Mucosa of stomach (tissue), 1 donor: ENCODE measurements around the gene STAB1.
A peak's percentile ranks its signal among the peaks of the same experiment; 100 is the strongest.

Experiments
- H3K27me3 ChIP-seq: one replicate; pipeline ENCODE4 v1.7.0; 2013; ENCODE audit warnings: mild to moderate bottlenecking, low read length; ENCODE audit not compliant: control insufficient read depth, insufficient read depth
- H3K36me3 ChIP-seq: one replicate; pipeline ENCODE4 v1.7.0; 2013; ENCODE audit warnings: low read length; ENCODE audit not compliant: control insufficient read depth, insufficient read depth
- H3K4me1 ChIP-seq: one replicate; pipeline ENCODE4 v1.7.0; 2013; ENCODE audit warnings: mild to moderate bottlenecking, low read length; ENCODE audit not compliant: control insufficient read depth, insufficient read depth
- H3K4me3 ChIP-seq: one replicate; pipeline ENCODE4 v1.7.0; 2013; ENCODE audit warnings: low read length
- H3K9ac ChIP-seq: one replicate; pipeline ENCODE4 v1.7.0; 2013; ENCODE audit warnings: mild to moderate bottlenecking, low read length, moderate library complexity
- H3K9me3 ChIP-seq: one replicate; pipeline ENCODE4 v1.7.0; 2013; ENCODE audit warnings: mild to moderate bottlenecking, low read length, moderate library complexity; ENCODE audit not compliant: control insufficient read depth
- donor health status: Pancreatic carcinoma.

The STAB1 gene

DNA sequence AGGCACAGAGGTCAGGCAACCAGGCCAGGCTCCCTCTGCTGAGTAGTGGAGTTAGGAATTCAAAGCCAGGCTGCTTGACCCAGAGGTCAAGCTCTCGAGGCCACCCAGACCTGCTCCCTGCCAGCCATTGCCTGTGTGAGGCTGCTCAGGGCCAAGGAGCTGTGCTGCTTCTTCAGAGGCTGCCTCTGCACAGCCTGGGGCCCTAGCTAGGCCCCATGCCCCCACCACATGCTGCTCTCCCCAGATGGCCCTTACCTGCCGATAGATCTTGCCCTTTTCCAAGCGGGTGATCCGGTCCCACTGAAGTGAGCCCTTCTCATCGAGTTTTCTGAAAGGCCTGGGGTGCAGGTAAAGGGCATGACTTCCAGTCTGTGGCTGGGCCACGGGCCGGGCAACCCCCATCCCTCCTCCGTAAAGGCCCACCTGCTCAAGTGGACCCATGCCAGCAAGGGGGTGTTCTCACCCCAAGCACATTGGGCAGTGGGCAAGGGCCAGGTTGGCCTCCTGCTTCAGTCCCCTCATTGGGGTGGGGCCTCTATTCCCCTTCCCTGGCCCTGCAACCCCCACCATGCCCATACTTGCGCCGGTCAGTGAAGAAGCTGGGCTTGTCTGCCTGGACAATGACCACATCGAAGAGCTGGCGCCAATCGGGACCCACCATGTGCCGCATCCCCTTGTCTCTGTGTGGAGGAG lies 32.0 kb downstream of the STAB1 start:
- Histone ChIP-seq H3K4me3 (no peak overlapping the region), H3K4me1 (no peaks in the 10 kb centered on the region), H3K9me3 (no peaks in the 10 kb centered on the region), H3K9ac (no peak overlapping the region), H3K27me3 (no peaks in the 10 kb centered on the region), H3K36me3 (no peaks in the 10 kb centered on the region)

DNA sequence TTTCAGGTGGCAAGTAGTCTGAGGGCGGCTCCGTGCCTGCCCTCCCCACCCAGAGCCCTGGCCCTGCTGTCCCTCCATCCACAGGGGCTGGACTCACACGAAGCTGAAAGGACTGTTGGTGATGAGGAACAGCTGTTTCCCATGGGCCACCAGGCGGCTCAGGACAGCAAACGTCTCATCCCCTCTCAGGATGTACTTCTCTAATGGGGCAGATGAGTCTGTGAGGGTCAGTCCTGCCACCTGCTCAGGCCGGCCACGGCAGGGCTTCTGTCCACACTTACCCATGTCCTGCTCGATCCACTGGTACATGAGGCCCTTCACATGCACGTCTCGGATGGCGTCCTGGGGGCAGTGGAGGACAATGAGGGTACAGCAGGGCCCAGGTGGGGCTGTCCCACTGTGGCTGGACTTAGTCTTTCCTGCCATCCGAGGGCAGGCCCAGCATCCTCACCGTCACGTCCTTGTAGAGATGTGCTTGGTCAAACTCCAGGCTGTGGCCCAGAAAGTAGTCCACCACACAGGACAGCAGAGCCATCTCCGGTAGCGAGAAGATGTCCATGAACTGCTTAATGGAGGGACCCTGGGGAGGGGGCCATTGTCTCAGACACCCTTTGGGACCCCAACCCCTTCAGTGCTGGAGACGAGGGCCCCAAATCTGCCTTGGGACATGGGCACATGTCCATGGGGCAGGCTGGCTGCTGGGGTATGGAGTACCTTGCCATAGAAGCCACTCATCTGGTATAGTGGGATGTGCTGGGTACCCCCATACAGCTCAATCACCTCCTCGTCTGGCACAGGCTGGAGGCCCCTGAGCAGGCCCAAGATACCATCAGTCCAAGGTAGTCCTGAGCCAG lies 32.8 kb downstream of the STAB1 start:
- no peaks in the 10 kb centered on the region for H3K27me3 ChIP-seq
- no peaks in the 10 kb centered on the region for H3K9me3 ChIP-seq
- H3K4me1 ChIP-seq: peaks cover 8% of the 10 kb centered on the region
- no peaks in the 10 kb centered on the region for H3K36me3 ChIP-seq
- no peak overlapping the region for H3K9ac ChIP-seq
- H3K4me3 ChIP-seq: no peak overlapping the region

DNA sequence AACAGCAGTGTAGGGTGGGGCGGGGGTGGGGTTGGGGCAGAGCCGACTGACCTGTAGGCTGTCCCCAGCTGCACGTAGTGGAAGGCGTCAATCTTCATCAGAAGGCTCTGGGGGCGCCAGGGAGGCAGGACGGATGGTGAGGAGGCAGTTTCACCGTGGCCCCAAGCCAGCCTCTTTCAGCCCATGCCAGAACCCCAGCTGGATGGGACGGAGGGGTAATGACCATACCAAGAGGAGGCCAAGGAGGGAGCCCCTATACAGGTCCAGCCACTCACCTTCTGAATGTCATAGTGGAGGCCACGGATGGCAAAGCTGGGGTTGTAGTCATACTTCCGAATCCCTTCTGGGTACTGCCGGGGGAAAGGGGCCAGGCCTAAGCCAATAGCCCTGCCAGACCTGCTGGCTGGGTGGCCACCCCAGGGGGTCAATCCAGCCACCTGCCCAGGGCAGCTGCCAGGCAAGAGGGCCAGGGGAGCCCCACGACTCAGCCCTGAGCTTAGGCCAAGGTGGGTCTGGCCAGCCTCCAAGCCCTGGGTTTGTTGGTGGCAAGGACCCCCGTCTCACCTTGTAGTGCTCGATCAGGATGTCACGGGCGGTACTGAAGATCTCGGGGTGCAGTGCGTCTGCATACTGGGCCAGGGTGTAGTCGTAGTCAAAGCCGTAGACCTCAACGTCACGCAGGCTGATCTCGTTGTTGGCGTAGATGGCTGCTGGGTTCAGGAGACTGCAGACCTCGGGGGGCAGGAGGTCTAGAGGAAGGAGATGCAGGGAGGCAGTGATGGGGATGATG lies 33.6 kb downstream of the STAB1 start:
- peaks cover 9% of the 10 kb centered on the region for H3K4me1 ChIP-seq
- H3K27me3 ChIP-seq: no peaks in the 10 kb centered on the region
- H3K36me3 ChIP-seq: no peaks in the 10 kb centered on the region
- H3K4me3 ChIP-seq: no peak overlapping the region
- H3K9me3 ChIP-seq: no peaks in the 10 kb centered on the region
- no peak overlapping the region for H3K9ac ChIP-seq

DNA sequence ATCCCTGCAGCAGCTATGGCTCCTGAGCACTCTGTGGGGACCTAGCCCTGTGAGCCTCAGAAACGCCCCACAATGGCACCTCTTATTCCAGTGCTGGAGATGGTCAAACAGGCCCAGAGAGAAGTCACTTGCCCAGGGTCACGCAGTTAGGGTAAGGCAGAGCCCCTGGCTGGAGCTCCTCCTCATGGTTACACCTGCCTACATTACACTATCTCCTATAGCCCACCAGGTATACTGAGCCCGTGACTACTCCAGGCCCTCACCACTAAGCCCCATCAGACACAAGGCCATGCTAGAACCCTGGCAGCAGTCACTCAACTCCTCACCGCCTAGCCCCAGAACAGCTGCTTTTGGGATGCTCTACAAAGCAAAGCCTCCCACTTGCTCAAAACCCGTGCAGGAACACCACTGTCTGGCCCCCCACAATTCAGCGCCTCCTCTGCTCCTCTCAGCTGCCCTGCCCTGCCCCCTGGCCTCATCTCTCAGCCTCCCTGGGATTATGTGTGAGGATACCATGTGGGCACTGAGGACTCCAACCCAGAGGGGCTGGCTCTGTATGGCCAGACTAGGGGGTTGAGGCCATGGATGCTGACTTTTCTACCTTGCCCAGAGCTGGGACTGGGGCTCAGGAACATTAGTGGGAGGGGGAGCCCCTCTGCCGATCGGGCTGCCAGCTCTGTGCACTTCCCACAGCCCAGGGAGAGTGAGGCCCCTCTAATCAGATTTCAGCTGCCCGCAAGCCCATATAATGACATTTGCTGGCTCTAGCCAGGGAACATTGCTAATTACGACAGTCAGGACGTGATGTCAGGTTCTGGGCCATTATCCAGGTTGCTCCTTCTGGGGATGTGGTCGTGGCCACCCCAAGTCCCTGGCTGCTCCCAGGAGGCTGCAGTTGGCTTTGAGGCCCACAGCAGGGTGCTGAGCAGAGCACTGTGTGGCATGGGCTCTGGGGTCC lies 34.5 kb downstream of the STAB1 start:
- H3K9ac ChIP-seq: no peak overlapping the region
- no peak overlapping the region for H3K4me3 ChIP-seq
- no peaks in the 10 kb centered on the region for H3K27me3 ChIP-seq
- no peaks in the 10 kb centered on the region for H3K36me3 ChIP-seq
- peaks cover 15% of the 10 kb centered on the region for H3K4me1 ChIP-seq
- no peaks in the 10 kb centered on the region for H3K9me3 ChIP-seq

DNA sequence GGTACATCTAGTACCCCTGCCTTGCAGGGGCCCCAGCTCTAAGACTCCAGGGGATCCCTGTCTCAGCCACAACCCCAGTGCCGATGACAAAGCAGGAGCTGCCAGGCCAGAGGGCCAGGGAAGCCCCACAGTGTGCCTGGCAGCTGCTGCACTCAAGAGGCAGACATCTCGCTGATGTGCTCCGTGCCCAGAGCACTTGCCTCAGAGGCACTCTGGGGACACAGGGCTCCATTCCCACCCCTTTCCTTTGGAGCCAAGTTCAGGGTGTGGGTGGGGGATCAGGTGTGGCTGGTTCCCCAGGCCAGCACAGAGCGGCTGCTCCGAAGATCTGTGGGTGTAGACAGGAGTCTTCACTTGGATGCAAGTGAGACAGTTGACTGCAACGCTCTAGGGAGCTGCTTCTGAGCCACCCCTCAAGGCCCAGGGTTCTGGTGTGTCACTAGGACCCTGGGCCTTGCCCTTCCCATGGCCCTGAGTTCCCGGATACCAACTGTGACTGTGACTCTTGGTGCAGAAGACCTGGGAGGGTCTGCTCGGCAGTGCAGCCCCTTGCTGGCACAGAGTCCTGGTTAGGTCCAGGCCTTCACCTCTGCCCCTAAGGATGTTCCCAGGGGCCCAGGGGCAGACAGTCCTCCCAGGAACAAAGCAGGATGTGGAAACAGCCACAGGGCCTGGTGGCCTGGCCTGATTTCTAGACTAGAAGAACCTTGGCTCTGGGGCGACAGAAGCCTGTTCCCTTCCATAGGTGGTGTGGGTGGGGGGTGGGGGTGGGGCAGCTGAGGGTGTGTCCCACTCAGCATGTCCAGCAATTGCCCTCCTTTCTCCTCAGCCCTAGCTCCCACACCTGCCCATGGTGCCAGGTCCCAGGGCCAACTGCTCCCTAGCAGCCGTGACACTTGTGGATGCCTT lies 36.0 kb downstream of the STAB1 start:
- no peaks in the 10 kb centered on the region for H3K36me3 ChIP-seq
- no peak overlapping the region for H3K9ac ChIP-seq
- H3K27me3 ChIP-seq: no peaks in the 10 kb centered on the region
- H3K9me3 ChIP-seq: no peaks in the 10 kb centered on the region
- peaks cover 20% of the 10 kb centered on the region for H3K4me1 ChIP-seq
- no peak overlapping the region for H3K4me3 ChIP-seq

DNA sequence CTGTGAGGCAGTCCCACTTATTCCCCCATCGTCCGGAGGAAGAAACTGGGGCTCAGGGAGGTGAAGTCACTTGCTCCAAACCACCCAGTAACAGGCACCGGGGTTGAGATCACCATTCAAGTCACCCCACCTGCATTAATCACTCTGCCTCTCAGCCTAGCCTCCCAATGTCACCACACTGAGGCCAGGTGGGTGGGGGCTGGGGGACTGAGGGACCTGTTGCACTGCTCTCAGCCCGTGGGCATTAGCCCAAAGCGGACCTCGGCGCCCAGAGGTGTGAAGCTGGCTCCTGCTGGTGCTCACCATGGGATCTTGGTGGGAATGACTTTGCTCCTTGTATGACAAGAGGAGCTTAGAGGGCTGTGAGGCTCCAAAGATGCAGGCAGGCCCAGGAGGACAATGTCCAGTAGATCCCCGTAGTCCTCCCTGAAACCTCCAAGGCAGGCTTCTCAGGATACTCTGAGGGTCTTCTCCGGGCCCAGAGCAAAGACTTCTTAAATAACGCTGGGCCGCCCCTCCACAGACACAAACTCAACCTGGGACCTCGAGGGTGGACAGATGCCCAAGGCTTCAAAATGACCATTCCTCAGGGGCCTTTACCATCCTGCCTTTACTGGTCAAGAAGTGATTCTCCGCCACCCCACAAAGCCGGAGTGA lies 36.9 kb downstream of the STAB1 start:
- H3K4me1 ChIP-seq: peaks cover 21% of the 10 kb centered on the region
- H3K27me3 ChIP-seq: no peaks in the 10 kb centered on the region
- H3K36me3 ChIP-seq: no peaks in the 10 kb centered on the region
- no peaks in the 10 kb centered on the region for H3K9me3 ChIP-seq
- H3K9ac ChIP-seq: no peak overlapping the region
- no peak overlapping the region for H3K4me3 ChIP-seq

DNA sequence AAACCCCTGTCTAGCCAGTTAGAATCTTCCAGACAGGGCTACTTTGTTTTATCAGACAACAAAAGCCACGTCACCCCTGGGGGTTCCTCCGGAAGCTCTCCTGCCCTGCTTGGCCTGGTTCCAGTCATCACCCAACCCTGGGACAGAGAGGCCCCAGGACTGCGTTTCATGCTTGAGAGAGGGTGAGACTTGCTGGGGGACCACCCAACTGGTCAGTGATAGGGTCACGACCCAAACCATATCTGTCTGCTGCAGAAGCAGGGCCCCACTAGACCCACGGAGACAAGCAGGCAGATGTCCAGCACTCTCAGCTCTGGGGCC lies 37.3 kb downstream of the STAB1 start:
- Histone ChIP-seq H3K27me3 (no peaks in the 10 kb centered on the region), H3K36me3 (no peaks in the 10 kb centered on the region), H3K4me3 (no peak overlapping the region), H3K9ac (peak overlapping the region; percentile 29), H3K4me1 (peaks cover 26% of the 10 kb centered on the region), H3K9me3 (no peaks in the 10 kb centered on the region)

DNA sequence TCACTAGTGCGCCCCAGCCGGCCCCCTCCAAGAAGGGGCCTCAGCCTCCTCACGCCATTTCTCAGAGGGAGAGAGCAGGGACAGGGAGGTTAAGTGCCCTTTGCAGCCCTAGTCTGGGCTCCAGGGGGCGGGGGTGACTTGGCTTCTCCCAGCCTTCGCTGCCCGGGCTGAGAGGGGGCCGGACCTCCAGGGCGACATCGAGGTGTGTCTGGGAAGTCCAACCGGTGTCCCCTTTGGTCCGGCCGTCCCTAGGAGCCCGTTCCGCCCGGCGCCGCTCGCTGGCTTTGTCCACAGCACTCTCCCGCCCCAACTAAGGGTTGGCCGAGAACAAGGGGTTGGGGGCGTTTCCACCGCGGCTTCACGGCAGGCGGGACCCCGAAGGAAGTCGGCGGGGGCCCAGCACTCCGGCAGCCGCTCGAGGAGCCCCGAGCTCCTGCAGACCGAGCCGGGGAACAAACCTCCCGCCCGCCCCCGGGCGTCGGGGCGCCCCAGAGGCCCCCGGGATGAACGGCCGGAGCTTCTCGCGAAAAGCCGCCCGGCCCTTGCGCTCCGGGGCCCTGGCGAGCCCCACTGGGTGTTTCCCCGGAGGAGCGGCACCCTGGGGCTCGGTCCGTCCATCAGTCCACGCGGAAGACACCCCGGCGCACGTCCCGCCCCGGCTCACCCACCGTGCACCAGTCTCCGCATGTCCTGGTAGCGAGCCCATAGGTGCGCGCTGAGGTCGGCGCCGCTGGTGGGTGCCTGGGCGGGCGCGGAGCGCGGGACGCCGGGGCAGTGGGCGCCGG lies 37.9 kb downstream of the STAB1 start:
- Histone ChIP-seq H3K27me3 (no peaks in the 10 kb centered on the region), H3K36me3 (no peaks in the 10 kb centered on the region), H3K9ac (peak overlapping the region; percentile 29), H3K9me3 (no peaks in the 10 kb centered on the region), H3K4me1 (peaks cover 31% of the 10 kb centered on the region), H3K4me3 (no peak overlapping the region)

DNA sequence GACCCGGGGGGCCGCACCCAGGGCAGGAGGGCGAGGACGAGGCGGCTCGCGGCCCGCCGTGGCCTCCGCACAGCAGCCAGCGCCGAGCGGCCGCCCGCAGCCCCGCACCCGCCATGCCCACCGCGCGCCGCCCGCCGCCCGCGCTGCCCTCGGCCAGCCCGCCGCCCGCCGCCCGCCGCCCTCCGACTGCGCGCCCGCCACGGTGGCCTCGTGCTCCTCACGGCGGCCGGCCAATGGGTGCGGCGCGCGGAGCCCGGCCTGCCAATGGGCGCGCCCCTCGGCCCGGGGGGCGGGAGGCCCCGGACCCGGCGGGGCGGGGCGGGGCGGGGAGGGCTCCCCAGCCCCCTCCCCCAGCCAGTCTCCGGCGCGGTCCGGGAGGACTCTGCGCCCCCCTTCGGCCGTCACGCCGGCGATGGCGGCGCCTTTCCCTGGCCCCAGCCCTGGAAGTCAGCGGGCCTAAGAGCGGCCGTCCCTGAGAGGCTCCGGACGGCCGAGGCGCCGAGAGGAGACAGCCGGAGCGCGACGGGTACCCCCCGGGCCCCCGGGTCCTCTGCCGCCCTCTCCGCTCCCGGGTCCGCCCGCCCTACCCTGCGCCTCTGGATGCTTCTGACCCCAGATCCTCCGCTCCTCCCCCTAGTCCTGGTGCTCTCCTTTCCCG lies 38.6 kb downstream of the STAB1 start, which contains the start of gene NT5DC2:
Gene NT5DC2, minus strand, starts transcription at position 235 of the 658 bp plus-strand sequence. Its CDS starts 120 bp downstream, at position 115.
- Histone ChIP-seq H3K4me1 (peaks cover 35% of the 10 kb centered on the region), H3K9ac (peak within 1 kb of the TSS; percentile 43), H3K36me3 (no peaks in the 10 kb centered on the region), H3K4me3 (no peak within 1 kb of the TSS), H3K27me3 (no peaks in the 10 kb centered on the region), H3K9me3 (no peaks in the 10 kb centered on the region)
